GM12892 (cell line): ENCODE measurements around the gene BRD9.

ENCODE experiments used
- POLR2A ChIP-seq: IDR thresholded peaks from 2 replicates; pipeline ENCODE4 v1.6.1; 2011; ENCODE audit warnings: low read depth, low read length, control low read depth
- POLR2AphosphoS5 ChIP-seq: IDR thresholded peaks from 2 replicates; pipeline ENCODE4 v1.6.1; 2011; ENCODE audit warnings: low read depth, low read length, control low read depth
- TAF1 ChIP-seq: IDR thresholded peaks from 2 replicates; pipeline ENCODE4 v1.6.1; 2011; ENCODE audit warnings: low read depth, mild to moderate bottlenecking, control low read depth, low read length, borderline replicate concordance

GRCh38 chr5:852018-852417 lies 40.6 kb downstream of the BRD9 start:
- no peak for TF ChIP-seq POLR2A
- no peak for TF ChIP-seq POLR2AphosphoS5
- TF ChIP-seq TAF1, result no peak
